K562 (cell line): ENCODE results near the gene AIPL1. TPM values are rescaled to one million over a fixed set of nuclear protein-coding genes. Genes with fewer than 3 reads are reported as not detected.
A peak's percentile ranks its signal among the peaks of the same experiment; 100 is the strongest.

Source experiments
- ATF7 ChIP-seq: fragments of 450-650 bp; IDR thresholded peaks from 2 replicates; pipeline ENCODE4 v1.7.1; 2014; ENCODE audit warnings: mild to moderate bottlenecking, moderate library complexity
- BHLHE40 ChIP-seq: IDR thresholded peaks from 2 replicates; pipeline ENCODE4 v1.6.1; 2011; ENCODE audit warnings: low read length, improper control_type of control experiment
- FOXK2 ChIP-seq, 2 experiments: fragments of 450-650 bp; IDR thresholded peaks in 1 of 2; conservative IDR thresholded peaks in 1 of 2; 2 replicates each; pipeline ENCODE4 v1.6.1; 2016; ENCODE audit warnings: low read depth in 2 of 2, mild to moderate bottlenecking in 1 of 2
- GATAD2A ChIP-seq: fragments of 450-650 bp; IDR thresholded peaks from 2 replicates; pipeline ENCODE4 v1.6.1; 2017
- GTF2E2 ChIP-seq: fragments of 200-800 bp; sonication (Bioruptor generic); IDR thresholded peaks from 2 replicates; pipeline ENCODE4 v1.6.1; 2016; ENCODE audit warnings: missing genetic modification characterization, missing compliant biosample characterization
- KLF1 ChIP-seq: fragments of 450-650 bp; IDR thresholded peaks from 2 replicates; pipeline ENCODE4 v1.6.1; 2016; ENCODE audit warnings: missing genetic modification characterization, missing compliant biosample characterization
- MCM2 ChIP-seq: fragments of 450-650 bp; IDR thresholded peaks from 2 replicates; pipeline ENCODE4 v1.6.1; 2017; ENCODE audit warnings: low read depth, mild to moderate bottlenecking
- MCM7 ChIP-seq, 2 experiments: fragments of 450-650 bp; IDR thresholded peaks; 2 replicates each; pipeline ENCODE4 v1.6.1; 2016 to 2018
- NUFIP1 ChIP-seq: fragments of 450-650 bp; IDR thresholded peaks from 2 replicates; pipeline ENCODE4 v1.6.1; 2018; ENCODE audit not compliant: partially characterized antibody
- SMAD2 ChIP-seq: fragments of 150-350 bp; IDR thresholded peaks from 2 replicates; pipeline ENCODE4 v1.6.1; 2014; ENCODE audit warnings: low read depth, mild to moderate bottlenecking, low read length
- SRSF7 ChIP-seq: fragments of 200-400 bp; formaldehyde crosslinking; optimal IDR thresholded peaks from 2 replicates; pipeline ENCODE3; 2017; ENCODE audit warnings: mild to moderate bottlenecking, low read depth, low read length
- STAG1 ChIP-seq: sonication (generic); formaldehyde crosslinking; IDR thresholded peaks from 2 replicates; pipeline ENCODE4 v1.5.0; 2020; ENCODE audit warnings: missing genetic modification reagents, borderline replicate concordance
- TAF15 ChIP-seq: fragments of 200-400 bp; formaldehyde crosslinking; IDR thresholded peaks from 2 replicates; pipeline ENCODE4 v1.6.1; 2017; ENCODE audit warnings: mild to moderate bottlenecking, low read depth, low read length, moderate library complexity
- TCFL5 ChIP-seq: fragments of 250-450 bp; sonication (Bioruptor Pico); conservative IDR thresholded peaks from 2 replicates; pipeline ENCODE4 v1.6.1; 2021; ENCODE audit warnings: mild to moderate bottlenecking, moderate library complexity, matching md5 sums
- YY1 ChIP-seq, 3 experiments: IDR thresholded peaks; 2 replicates each; pipeline ENCODE4 v1.6.1; 2011; ENCODE audit warnings: low read length in 2 of 3, mild to moderate bottlenecking in 2 of 3, moderate library complexity in 2 of 3, borderline replicate concordance in 1 of 3, control low read depth in 1 of 3, low read depth in 1 of 3; ENCODE audit not compliant: insufficient read depth in 3 of 3, insufficient replicate concordance in 2 of 3, control insufficient read depth in 1 of 3, insufficient read length in 1 of 3; ENCODE audit errors: extremely low read depth in 1 of 3
- ZNF347 ChIP-seq: fragments of 450-650 bp; formaldehyde crosslinking; IDR thresholded peaks from 2 replicates; pipeline ENCODE4 v1.4.0; 2020; ENCODE audit warnings: low read depth, mild to moderate bottlenecking, moderate library complexity
- ZNF384 ChIP-seq: IDR thresholded peaks from 2 replicates; pipeline ENCODE4 v1.6.1; 2012; ENCODE audit warnings: low read depth, low read length, improper control_type of control experiment
- ZNF609 ChIP-seq: sonication (generic); formaldehyde crosslinking; IDR thresholded peaks from 2 replicates; pipeline ENCODE4 v1.8.1; 2023; ENCODE audit warnings: missing genetic modification reagents, mild to moderate bottlenecking, borderline replicate concordance
- ZNF639 ChIP-seq, 2 experiments: fragments of 200-800 bp in 1 of 2; sonication (Bioruptor generic) in 1 of 2; sonication (generic) in 1 of 2; formaldehyde crosslinking in 1 of 2; IDR thresholded peaks in 1 of 2; conservative IDR thresholded peaks in 1 of 2; 2 replicates each; pipeline versions ENCODE4 v1.5.0 to v1.6.1; 2016 to 2020; ENCODE audit warnings: missing compliant biosample characterization in 1 of 2, missing genetic modification characterization in 1 of 2, missing genetic modification reagents in 1 of 2
- ZNF695 ChIP-seq: fragments of 450-650 bp; formaldehyde crosslinking; IDR thresholded peaks from 2 replicates; pipeline ENCODE4 v1.4.0; 2020; ENCODE audit warnings: mild to moderate bottlenecking, moderate library complexity
- polyA plus RNA-seq, 8 experiments: library from polyadenylated mRNA; depleted of rRNA in 4 of 8; stranded (reverse) in 5 of 8; unstranded in 3 of 8; fragments of >200 nt; fragmentation: Nextera tagmentation in 2 of 8; fragmentation: Illumina TruSeq in 1 of 8; extraction: Ambion mirVana in 2 of 8; extraction: Trizol in 1 of 8; gene quantifications; 2 replicates each; pipeline versions ENCODE4 v1.2.1 to v1.2.3, GENCODE V29; 2011 to 2014; ENCODE audit warnings: inconsistent platforms in 1 of 8, missing spikeins in 1 of 8
- total RNA-seq, 7 experiments: library from RNA; depleted of rRNA in 6 of 7; stranded (reverse); fragments of >200 nt in 6 of 7; fragmentation: Illumina TruSeq in 2 of 7; extraction: Trizol in 2 of 7; gene quantifications; 2 replicates each; pipeline versions ENCODE4 v1.2.1 to v1.2.3, GENCODE V29; 2011 to 2021; ENCODE audit warnings: low replicate concordance in 1 of 7

Gene AIPL1
- total and polyA plus RNA-seq, 9 of the 15 experiments (the other 6 are each of a cell fraction or from before 2014, with no cell fraction given): not detected

GRCh38 chr17:6443692-6444570 is 9.0 kb upstream of the AIPL1 start, which contains the start of gene PIMREG (continued):
- TF ChIP-seq MCM2 (no peak), KLF1 (tag) (no peak), ZNF639 (CRISPR knock-in tag; conservative IDR thresholded peaks at IDR 0.05 in 1 of 2, IDR thresholded peaks at IDR 0.05 in 1 of 2) (no peak), TCFL5 (CRISPR knock-in tag) (no peak), TAF15 (no peak), ATF7 (no peak), GTF2E2 (tag) (no peak), FOXK2 (conservative IDR thresholded peaks at IDR 0.05 in 1 of 2, IDR thresholded peaks at IDR 0.05 in 1 of 2; ENCODE audit: low read depth in 2 of 2) (no peak), ZNF609 (CRISPR knock-in tag) (no peak), ZNF695 (CRISPR knock-in tag) (no peak), SRSF7 (no peak), BHLHE40 (no peak), YY1 (IDR thresholded peaks at IDR 0.05; ENCODE audit: borderline replicate concordance in 1 of 3, control insufficient read depth in 1 of 3, extremely low read depth in 1 of 3, insufficient read depth in 3 of 3, insufficient read length in 1 of 3, insufficient replicate concordance in 2 of 3, low read depth in 1 of 3, low read length in 2 of 3) (peak in 1 of 3 experiments; percentile 19), NUFIP1 (no peak), MCM7 (IDR thresholded peaks at IDR 0.05) (no peak), ZNF347 (CRISPR knock-in tag) (no peak), STAG1 (CRISPR knock-in tag) (no peak), GATAD2A (no peak), ZNF384 (no peak), SMAD2 (no peak)
